SJSA1 (cell line): ENCODE results near the gene SCN3B. TPM values are rescaled to one million over a fixed set of nuclear protein-coding genes. Genes with fewer than 3 reads are reported as not detected.

ENCODE experiments used
- DNase-seq, 2 experiments: peaks; one replicate each; pipeline ENCODE4 v3.0.0-alpha.2; 2015 to 2020; ENCODE audit warnings: low spot score in 2 of 2, low read depth in 1 of 2
- H3K27ac ChIP-seq: fragments of 250-450 bp; sonication (Bioruptor Pico); 2 replicates; pipeline ENCODE4 v1.5.1; 2020; ENCODE audit warnings: mild to moderate bottlenecking, moderate library complexity
- H3K27me3 ChIP-seq: fragments of 250-450 bp; sonication (Bioruptor Pico); replicated peaks from 2 replicates; pipeline ENCODE4 v1.5.1; 2020; ENCODE audit warnings: mild to moderate bottlenecking, moderate library complexity
- H3K36me3 ChIP-seq: fragments of 250-450 bp; sonication (Bioruptor Pico); 2 replicates; pipeline ENCODE4 v1.5.1; 2020; ENCODE audit warnings: mild to moderate bottlenecking
- H3K4me1 ChIP-seq: fragments of 250-450 bp; sonication (Bioruptor Pico); replicated peaks from 2 replicates; pipeline ENCODE4 v1.6.1; 2021; ENCODE audit warnings: mild to moderate bottlenecking
- H3K4me3 ChIP-seq: fragments of 250-450 bp; sonication (Bioruptor Pico); 2 replicates; pipeline ENCODE4 v1.5.1; 2020; ENCODE audit warnings: mild to moderate bottlenecking
- H3K9me3 ChIP-seq: fragments of 250-450 bp; sonication (Bioruptor Pico); replicated peaks from 2 replicates; pipeline ENCODE4 v1.5.1; 2020; ENCODE audit warnings: mild to moderate bottlenecking
- total RNA-seq: library from RNA; depleted of rRNA; stranded (reverse); fragments of >200 nt; shearing (Covaris generic); gene quantifications from 2 replicates; pipeline ENCODE4 v1.2.3, GENCODE V29; 2014; rRNA removed

Gene SCN3B
- total RNA-seq, 1 experiment from 2014 or later, result 0.18 TPM

DNA sequence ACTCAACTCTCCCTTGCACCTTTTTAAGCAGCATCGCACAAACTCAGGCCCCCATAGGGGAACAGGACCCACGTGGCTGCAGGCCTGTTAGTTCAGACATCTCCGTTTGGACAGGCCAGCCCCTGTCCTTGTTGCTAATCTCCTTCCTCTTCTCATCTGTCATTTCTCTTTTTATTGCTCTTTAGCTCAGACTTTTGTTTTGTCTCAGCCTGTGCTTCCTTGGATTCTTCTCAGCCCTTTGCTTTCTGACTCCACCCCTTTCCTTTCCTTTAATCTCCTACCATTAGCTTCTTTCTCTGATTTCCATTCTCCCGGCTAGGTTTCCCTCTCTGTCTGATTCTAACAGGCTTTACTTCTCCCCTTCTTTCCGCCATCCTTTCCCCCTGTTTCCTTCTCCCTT, 68.7 kb downstream of the SCN3B start:
- H3K4me3 ChIP-seq, result no peak overlapping the region
- no peak for DNase-seq
- peaks cover 5% of the 10 kb centered on the region; the same call in 1 of the 2 replicates for H3K4me1 ChIP-seq
- H3K27ac ChIP-seq, result no peak overlapping the region
- H3K36me3 ChIP-seq, result no peaks in the 10 kb centered on the region
- no peaks in the 10 kb centered on the region for H3K27me3 ChIP-seq
- H3K9me3 ChIP-seq, result no peaks in the 10 kb centered on the region

- peaks cover 2% of the 10 kb centered on the region; the same call in 1 of the 2 replicates for H3K4me1 ChIP-seq
- no peaks in the 10 kb centered on the region for H3K36me3 ChIP-seq
- H3K9me3 ChIP-seq, result no peaks in the 10 kb centered on the region
- no peak overlapping the region for H3K4me3 ChIP-seq
- H3K27me3 ChIP-seq, result no peaks in the 10 kb centered on the region
- no peak for DNase-seq
- no peak overlapping the region for H3K27ac ChIP-seq
Observed at GRCh38 chr11:123585206-123585605, 69.2 kb downstream of the SCN3B start.

- no peaks in the 10 kb centered on the region for H3K4me1 ChIP-seq
- H3K27ac ChIP-seq, result no peak overlapping the region
- DNase-seq, result no peak
- no peaks in the 10 kb centered on the region for H3K9me3 ChIP-seq
- H3K4me3 ChIP-seq, result no peak overlapping the region
- no peaks in the 10 kb centered on the region for H3K27me3 ChIP-seq
- H3K36me3 ChIP-seq, result no peaks in the 10 kb centered on the region
Observed at GRCh38 chr11:123584737-123585136, 69.7 kb downstream of the SCN3B start.

GRCh38 chr11:123584186-123584585, 70.2 kb downstream of the SCN3B start:
- H3K36me3 ChIP-seq, result no peaks in the 10 kb centered on the region
- no peaks in the 10 kb centered on the region for H3K27me3 ChIP-seq
- H3K4me3 ChIP-seq, result no peak overlapping the region
- H3K9me3 ChIP-seq, result no peaks in the 10 kb centered on the region
- no peak for DNase-seq
- no peak overlapping the region for H3K27ac ChIP-seq
- H3K4me1 ChIP-seq, result no peaks in the 10 kb centered on the region

DNA sequence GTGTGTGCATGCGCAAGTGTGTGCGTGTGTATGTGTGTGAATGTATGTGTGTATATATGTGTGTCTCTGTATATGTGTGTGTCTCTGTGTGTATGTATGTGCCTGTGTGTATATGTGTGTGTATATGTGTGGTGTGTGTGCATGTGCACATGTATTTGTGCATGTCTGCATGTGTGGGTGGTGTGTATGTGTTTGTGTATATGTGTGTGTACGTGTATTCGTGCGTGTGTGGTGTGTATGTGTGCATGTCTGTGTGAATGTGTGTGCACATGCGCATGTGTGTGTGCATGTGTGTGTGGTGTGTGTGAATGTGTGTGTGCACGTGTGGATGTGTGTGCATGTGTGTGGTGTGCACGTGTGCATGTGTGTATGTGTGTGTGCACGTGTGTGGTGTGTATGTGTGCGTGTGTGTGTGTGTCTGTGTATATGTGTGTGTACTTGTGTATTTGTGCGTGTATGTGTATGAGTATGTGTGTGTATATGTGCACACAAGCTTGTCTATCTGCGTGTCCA, 71.4 kb downstream of the SCN3B start:
- Histone ChIP-seq H3K4me1 (no peaks in the 10 kb centered on the region), H3K27me3 (no peaks in the 10 kb centered on the region), H3K9me3 (no peaks in the 10 kb centered on the region), H3K36me3 (no peaks in the 10 kb centered on the region), H3K4me3 (no peak overlapping the region), H3K27ac (no peak overlapping the region)
- DNase-seq, result no peak

- H3K4me1 ChIP-seq, result no peaks in the 10 kb centered on the region
- no peaks in the 10 kb centered on the region for H3K9me3 ChIP-seq
- no peak for DNase-seq
- H3K36me3 ChIP-seq, result no peaks in the 10 kb centered on the region
- no peak overlapping the region for H3K27ac ChIP-seq
- H3K27me3 ChIP-seq, result no peaks in the 10 kb centered on the region
- no peak overlapping the region for H3K4me3 ChIP-seq
Observed at GRCh38 chr11:123581651-123582399, 72.6 kb downstream of the SCN3B start.

DNA sequence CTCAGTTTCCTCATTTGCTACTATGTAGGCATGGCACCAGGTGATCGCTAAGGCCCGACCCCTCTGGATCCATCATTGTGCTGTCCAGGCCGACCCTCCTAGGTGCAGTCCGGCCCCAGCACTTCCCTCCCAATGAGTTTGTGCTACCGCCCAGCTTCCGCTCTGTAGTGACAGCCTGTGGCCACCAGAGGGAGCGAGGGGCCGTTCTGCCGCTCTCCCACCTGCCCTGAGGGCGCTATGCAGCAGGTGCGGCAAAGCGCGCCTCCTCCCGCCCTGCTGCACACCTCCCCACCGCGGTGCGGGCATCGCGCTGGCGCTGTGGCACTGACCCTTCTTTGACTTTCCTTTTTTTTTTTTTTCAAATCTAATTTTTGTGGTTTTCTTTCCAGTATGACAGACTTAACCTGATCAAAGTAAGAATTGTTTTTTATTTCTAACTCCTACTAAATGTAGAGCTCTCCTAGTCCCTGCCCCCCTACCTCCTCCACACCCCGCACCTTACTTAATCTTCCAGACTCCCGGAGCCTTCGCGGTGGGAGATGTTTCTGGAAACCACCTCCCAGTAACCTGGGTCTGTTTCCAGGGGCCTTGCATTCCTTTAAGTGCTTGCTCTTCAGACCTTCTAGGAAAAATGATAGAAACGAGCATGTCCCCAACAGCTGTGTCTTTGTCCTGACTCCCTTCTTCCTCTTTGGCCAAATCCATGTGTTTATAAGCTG, 73.7 kb downstream of the SCN3B start:
- no peak overlapping the region for H3K4me3 ChIP-seq
- no peaks in the 10 kb centered on the region for H3K9me3 ChIP-seq
- no peak overlapping the region for H3K27ac ChIP-seq
- H3K27me3 ChIP-seq, result no peaks in the 10 kb centered on the region
- DNase-seq, result no peak
- H3K36me3 ChIP-seq, result no peaks in the 10 kb centered on the region
- no peaks in the 10 kb centered on the region for H3K4me1 ChIP-seq

DNA sequence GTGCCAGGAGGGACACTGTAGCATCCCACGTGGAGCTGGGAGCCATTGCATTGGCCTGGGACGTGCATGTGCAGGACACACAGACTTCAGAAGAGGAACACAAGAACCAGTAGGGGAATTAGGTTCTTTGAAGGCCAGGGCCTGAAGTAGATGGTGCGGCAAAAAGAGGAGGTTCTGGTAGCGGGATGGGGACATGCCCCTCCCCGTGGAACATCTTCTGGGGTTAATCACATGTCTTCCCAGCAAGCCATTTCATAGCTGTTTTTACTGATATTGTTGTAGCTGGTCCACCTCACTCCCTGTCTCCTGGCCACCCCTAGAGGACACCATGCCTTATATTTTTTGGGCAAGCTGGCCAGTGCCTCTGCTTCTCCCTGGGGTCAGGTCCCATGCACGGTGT, 74.3 kb downstream of the SCN3B start:
- no peak for DNase-seq
- H3K27ac ChIP-seq, result no peak overlapping the region
- no peaks in the 10 kb centered on the region for H3K27me3 ChIP-seq
- H3K4me3 ChIP-seq, result no peak overlapping the region
- no peaks in the 10 kb centered on the region for H3K4me1 ChIP-seq
- H3K36me3 ChIP-seq, result no peaks in the 10 kb centered on the region
- H3K9me3 ChIP-seq, result no peaks in the 10 kb centered on the region

- Histone ChIP-seq H3K27me3 (no peaks in the 10 kb centered on the region), H3K4me3 (no peak overlapping the region), H3K27ac (no peak overlapping the region), H3K36me3 (no peaks in the 10 kb centered on the region), H3K9me3 (no peaks in the 10 kb centered on the region), H3K4me1 (no peaks in the 10 kb centered on the region)
- no peak for DNase-seq
Observed at GRCh38 chr11:123579482-123579812, 75.0 kb downstream of the SCN3B start.

Other genes starting within 250 kb of the SCN3B start
- 2.2 and 6.8 TPM in 2 replicates for gene GRAMD1B, start 224.4 kb downstream of the SCN3B start, total RNA-seq
- 1.6 and 6.6 TPM in 2 replicates for gene ZNF202, start 87.0 kb upstream of the SCN3B start, total RNA-seq
- not detected in 2 replicates for gene OR6X1, start 99.9 kb upstream of the SCN3B start, total RNA-seq
- gene OR6M1, start 151.7 kb upstream of the SCN3B start, total RNA-seq, result not detected in 2 replicates
- not detected in 2 replicates for gene TMEM225, start 231.0 kb upstream of the SCN3B start, total RNA-seq
- not detected in 2 replicates for gene OR8D4, start 247.5 kb upstream of the SCN3B start, total RNA-seq